ENCODE results near the gene IGSF21. TPM values are rescaled to one million over a fixed set of nuclear protein-coding genes. Genes with fewer than 3 reads are reported as not detected.

The IGSF21 gene
- total and polyA plus RNA-seq, 4 donors = 0.31 to 1.5 (median 0.88) TPM

- Histone ChIP-seq H3K27me3 (ENCODE audit: control insufficient read depth in 4 of 4, insufficient read depth in 4 of 4, low read length in 3 of 4) (peaks cover 0 to 3% (median 0%) of the 10 kb centered on the region in 4 donors), H3K9me3 (ENCODE audit: control insufficient read depth in 4 of 4, low read length in 3 of 4) (no peaks in the 10 kb centered on the region), H3K4me3 (ENCODE audit: low read depth in 1 of 3, low read length in 3 of 3) (no peak overlapping the region), H3K36me3 (ENCODE audit: control insufficient read depth in 4 of 4, insufficient read depth in 3 of 4, low read depth in 1 of 4, low read length in 3 of 4) (no peaks in the 10 kb centered on the region), H3K9ac (ENCODE audit: low read depth in 1 of 2, low read length in 2 of 2) (no peak overlapping the region), H3K4me1 (ENCODE audit: control insufficient read depth in 4 of 4, insufficient read depth in 4 of 4, low read length in 3 of 4) (no peaks in the 10 kb centered on the region), H3K27ac (ENCODE audit: low read depth in 1 of 2, low read length in 2 of 2) (no peak overlapping the region)
- no peak for TF ChIP-seq FOXA2 (IDR thresholded peaks at IDR 0.05)
- TF ChIP-seq YY1 (IDR thresholded peaks at IDR 0.05) = no peak
- no peak for TF ChIP-seq ATF3 (IDR thresholded peaks at IDR 0.05)
- TF ChIP-seq RXRA (IDR thresholded peaks at IDR 0.05) = no peak
- TF ChIP-seq NR2F2 (IDR thresholded peaks at IDR 0.05) = no peak
- TF ChIP-seq SP1 (IDR thresholded peaks at IDR 0.05) = no peak
- TF ChIP-seq GABPA (IDR thresholded peaks at IDR 0.05 in 1 of 2, conservative IDR thresholded peaks at IDR 0.05 in 1 of 2) = no peak
- no peak for TF ChIP-seq HNF4G (IDR thresholded peaks at IDR 0.05)
- TF ChIP-seq, protein P1, sequence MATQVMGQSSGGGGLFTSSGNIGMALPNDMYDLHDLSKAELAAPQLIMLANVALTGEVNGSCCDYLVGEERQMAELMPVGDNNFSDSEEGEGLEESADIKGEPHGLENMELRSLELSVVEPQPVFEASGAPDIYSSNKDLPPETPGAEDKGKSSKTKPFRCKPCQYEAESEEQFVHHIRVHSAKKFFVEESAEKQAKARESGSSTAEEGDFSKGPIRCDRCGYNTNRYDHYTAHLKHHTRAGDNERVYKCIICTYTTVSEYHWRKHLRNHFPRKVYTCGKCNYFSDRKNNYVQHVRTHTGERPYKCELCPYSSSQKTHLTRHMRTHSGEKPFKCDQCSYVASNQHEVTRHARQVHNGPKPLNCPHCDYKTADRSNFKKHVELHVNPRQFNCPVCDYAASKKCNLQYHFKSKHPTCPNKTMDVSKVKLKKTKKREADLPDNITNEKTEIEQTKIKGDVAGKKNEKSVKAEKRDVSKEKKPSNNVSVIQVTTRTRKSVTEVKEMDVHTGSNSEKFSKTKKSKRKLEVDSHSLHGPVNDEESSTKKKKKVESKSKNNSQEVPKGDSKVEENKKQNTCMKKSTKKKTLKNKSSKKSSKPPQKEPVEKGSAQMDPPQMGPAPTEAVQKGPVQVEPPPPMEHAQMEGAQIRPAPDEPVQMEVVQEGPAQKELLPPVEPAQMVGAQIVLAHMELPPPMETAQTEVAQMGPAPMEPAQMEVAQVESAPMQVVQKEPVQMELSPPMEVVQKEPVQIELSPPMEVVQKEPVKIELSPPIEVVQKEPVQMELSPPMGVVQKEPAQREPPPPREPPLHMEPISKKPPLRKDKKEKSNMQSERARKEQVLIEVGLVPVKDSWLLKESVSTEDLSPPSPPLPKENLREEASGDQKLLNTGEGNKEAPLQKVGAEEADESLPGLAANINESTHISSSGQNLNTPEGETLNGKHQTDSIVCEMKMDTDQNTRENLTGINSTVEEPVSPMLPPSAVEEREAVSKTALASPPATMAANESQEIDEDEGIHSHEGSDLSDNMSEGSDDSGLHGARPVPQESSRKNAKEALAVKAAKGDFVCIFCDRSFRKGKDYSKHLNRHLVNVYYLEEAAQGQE (IDR thresholded peaks at IDR 0.05) = no peak
- TF ChIP-seq CTCF (IDR thresholded peaks at IDR 0.05; ENCODE audit: low read depth, low read length, missing input control) = no peak
- TF ChIP-seq HNF4A (conservative IDR thresholded peaks at IDR 0.05) = no peak
- TF ChIP-seq FOXA1 (IDR thresholded peaks at IDR 0.05) = no peak
- no peak for TF ChIP-seq ZBTB33 (IDR thresholded peaks at IDR 0.05)
- DNase-seq (ENCODE audit: low spot score) = no peak
- WGBS = 38% methylated on average over 2 of the region's 2 CpGs
Measured at GRCh38 chr1:18327650-18328049, 220.1 kb downstream of the IGSF21 start.

DNA sequence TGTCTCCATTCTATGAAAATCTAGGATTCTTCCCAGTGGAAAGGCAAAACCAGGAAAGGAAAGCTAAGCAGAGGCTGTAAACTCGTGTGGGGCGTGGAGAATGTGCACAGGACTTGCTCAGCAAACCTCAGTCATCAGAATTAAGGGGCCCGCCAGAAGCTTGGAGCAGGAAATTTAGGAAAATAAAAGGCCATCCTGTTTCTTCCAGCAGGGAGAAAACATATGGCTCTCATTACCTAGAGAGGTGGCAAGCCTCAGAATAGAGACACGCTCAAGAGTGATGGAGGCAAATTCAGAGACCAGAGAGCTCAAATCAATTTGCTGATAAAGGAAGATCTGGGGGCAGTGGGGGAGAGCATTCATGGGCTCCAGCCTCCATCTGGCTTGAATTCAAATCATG, 221.2 kb downstream of the IGSF21 start:
- Histone ChIP-seq H3K27me3 (ENCODE audit: control insufficient read depth in 4 of 4, insufficient read depth in 4 of 4, low read length in 3 of 4) (peaks cover 0 to 3% (median 0%) of the 10 kb centered on the region in 4 donors), H3K9me3 (ENCODE audit: control insufficient read depth in 4 of 4, low read length in 3 of 4) (no peaks in the 10 kb centered on the region), H3K9ac (ENCODE audit: low read depth in 1 of 2, low read length in 2 of 2) (no peak overlapping the region), H3K36me3 (ENCODE audit: control insufficient read depth in 4 of 4, insufficient read depth in 3 of 4, low read depth in 1 of 4, low read length in 3 of 4) (no peaks in the 10 kb centered on the region), H3K4me3 (ENCODE audit: low read depth in 1 of 3, low read length in 3 of 3) (no peak overlapping the region), H3K27ac (ENCODE audit: low read depth in 1 of 2, low read length in 2 of 2) (no peak overlapping the region), H3K4me1 (ENCODE audit: control insufficient read depth in 4 of 4, insufficient read depth in 4 of 4, low read length in 3 of 4) (no peaks in the 10 kb centered on the region)
- DNase-seq (ENCODE audit: low spot score) = no peak
- no peak for TF ChIP-seq FOXA1 (IDR thresholded peaks at IDR 0.05)
- no peak for TF ChIP-seq RXRA (IDR thresholded peaks at IDR 0.05)
- no peak for TF ChIP-seq MAX (IDR thresholded peaks at IDR 0.05)
- 57% methylated on average over 4 of the region's 4 CpGs for WGBS

Data from liver (tissue), 9 donors.